ENCODE data around the gene LRRC51. TPM values are rescaled to one million over a fixed set of nuclear protein-coding genes. Genes with fewer than 3 reads are reported as not detected.

Gene LRRC51
- total RNA-seq, 2 donors from 2014 or later, result 8.0 to 9.5 TPM

GRCh38 chr11:72083414-72083813 is 2.8 kb downstream of the LRRC51 start:
- Mint-ChIP-seq H3K36me3 (ENCODE audit: low read depth) (peaks cover 2% of the 10 kb centered on the region), H3K4me3 (no peak overlapping the region)

GRCh38 chr11:72084076-72084475 is 3.4 kb downstream of the LRRC51 start:
- no peaks in the 10 kb centered on the region for H3K9me3 ChIP-seq (ENCODE audit: control insufficient read depth, low read length)
- peaks cover 10% of the 10 kb centered on the region for H3K4me1 ChIP-seq (ENCODE audit: control insufficient read depth, insufficient read depth, low read length)
- WGBS, 2 experiments (ENCODE audit: insufficient coverage in 1 of 2, insufficient read length in 1 of 2), result 94% methylated on average over 3 of the region's 4 CpGs
- H3K27ac ChIP-seq (ENCODE audit: low read depth, low read length), result no peak overlapping the region
- no peaks in the 10 kb centered on the region for H3K9me3 Mint-ChIP-seq
- no peaks in the 10 kb centered on the region for H3K27me3 Mint-ChIP-seq (ENCODE audit: insufficient read depth)
- DNase-seq, result no peak
- peaks cover 17% of the 10 kb centered on the region for H3K4me1 Mint-ChIP-seq
- no peak overlapping the region for H3K27ac Mint-ChIP-seq
- no peaks in the 10 kb centered on the region for H3K27me3 ChIP-seq (ENCODE audit: control insufficient read depth, insufficient read depth, low read length, poor library complexity, severe bottlenecking)
- no peak overlapping the region for H3K9ac ChIP-seq (ENCODE audit: extremely low read depth, low read length, poor library complexity, severe bottlenecking)
- peaks cover 10% of the 10 kb centered on the region for H3K36me3 ChIP-seq (ENCODE audit: control insufficient read depth, insufficient read depth, low read length)
- no peak for TF ChIP-seq CTCF (conservative IDR thresholded peaks at IDR 0.05)
- peaks cover 2% of the 10 kb centered on the region for H3K36me3 Mint-ChIP-seq (ENCODE audit: low read depth)
- no peak overlapping the region for H3K4me3 Mint-ChIP-seq
- no peak overlapping the region for H3K4me3 ChIP-seq (ENCODE audit: low read length)

More at GRCh38 chr11:72083414-72083813, 2.8 kb downstream of the LRRC51 start:
- Histone ChIP-seq H3K36me3 (ENCODE audit: control insufficient read depth, insufficient read depth, low read length) (peaks cover 10% of the 10 kb centered on the region), H3K27ac (ENCODE audit: low read depth, low read length) (no peak overlapping the region), H3K4me3 (ENCODE audit: low read length) (no peak overlapping the region), H3K4me1 (ENCODE audit: control insufficient read depth, insufficient read depth, low read length) (peaks cover 7% of the 10 kb centered on the region), H3K9ac (ENCODE audit: extremely low read depth, low read length, poor library complexity, severe bottlenecking) (no peak overlapping the region), H3K9me3 (ENCODE audit: control insufficient read depth, low read length) (no peaks in the 10 kb centered on the region), H3K27me3 (ENCODE audit: control insufficient read depth, insufficient read depth, low read length, poor library complexity, severe bottlenecking) (no peaks in the 10 kb centered on the region)
- DNase-seq, result no peak
- no peak for TF ChIP-seq CTCF (conservative IDR thresholded peaks at IDR 0.05)
- Mint-ChIP-seq H3K4me1 (peaks cover 17% of the 10 kb centered on the region), H3K27me3 (ENCODE audit: insufficient read depth) (no peaks in the 10 kb centered on the region), H3K9me3 (no peaks in the 10 kb centered on the region), H3K27ac (no peak overlapping the region)
- 94% methylated on average over 2 of the region's 2 CpGs; no CpG with 5 or more reads in 1 of the 2 experiments for WGBS, 2 experiments (ENCODE audit: insufficient coverage in 1 of 2, insufficient read length in 1 of 2)

- 90% methylated on average over 1 of the region's 1 CpG for WGBS, 2 experiments (ENCODE audit: insufficient coverage in 1 of 2, insufficient read length in 1 of 2)
- Mint-ChIP-seq H3K4me1 (peaks cover 26% of the 10 kb centered on the region), H3K27me3 (ENCODE audit: insufficient read depth) (no peaks in the 10 kb centered on the region), H3K36me3 (ENCODE audit: low read depth) (peaks cover 2% of the 10 kb centered on the region), H3K4me3 (no peak overlapping the region), H3K27ac (no peak overlapping the region), H3K9me3 (no peaks in the 10 kb centered on the region)
- Histone ChIP-seq H3K9me3 (ENCODE audit: control insufficient read depth, low read length) (no peaks in the 10 kb centered on the region), H3K4me3 (ENCODE audit: low read length) (no peak overlapping the region), H3K27ac (ENCODE audit: low read depth, low read length) (no peak overlapping the region), H3K4me1 (ENCODE audit: control insufficient read depth, insufficient read depth, low read length) (peaks cover 12% of the 10 kb centered on the region), H3K36me3 (ENCODE audit: control insufficient read depth, insufficient read depth, low read length) (peaks cover 10% of the 10 kb centered on the region), H3K9ac (ENCODE audit: extremely low read depth, low read length, poor library complexity, severe bottlenecking) (no peak overlapping the region), H3K27me3 (ENCODE audit: control insufficient read depth, insufficient read depth, low read length, poor library complexity, severe bottlenecking) (no peaks in the 10 kb centered on the region)
- no peak for TF ChIP-seq CTCF (conservative IDR thresholded peaks at IDR 0.05)
- no peak for DNase-seq
Observed at GRCh38 chr11:72084965-72085364, 4.3 kb downstream of the LRRC51 start.

All from endodermal cell (in vitro differentiated cells).